Activated CD4-positive, alpha-beta T cell treated with anti-CD3 and anti-CD28 coated beads, Interleukin-2, amount 10 ng/mL, durations not matched to agents 24 days and 14 days (primary cell): ENCODE data around the gene ALG12. TPM values are rescaled to one million over a fixed set of nuclear protein-coding genes. Genes with fewer than 3 reads are reported as not detected.
A peak's percentile ranks its signal among the peaks of the same experiment; 100 is the strongest.

Experiments
- DNase-seq: peaks from one replicate; pipeline ENCODE4 v3.0.0; 2022
- H3K27ac Mint-ChIP-seq: one replicate; pipeline ENCODE4 v1.8.0; 2022; ENCODE audit warnings: mild to moderate bottlenecking, mixed read lengths
- H3K27me3 Mint-ChIP-seq: one replicate; pipeline ENCODE4 v1.8.0; 2022; ENCODE audit warnings: mixed read lengths
- H3K36me3 Mint-ChIP-seq: one replicate; pipeline ENCODE4 v1.8.0; 2022; ENCODE audit warnings: low read depth, mild to moderate bottlenecking, mixed read lengths
- H3K4me1 Mint-ChIP-seq: one replicate; pipeline ENCODE4 v1.8.0; 2021; ENCODE audit warnings: mixed read lengths
- H3K4me3 Mint-ChIP-seq: one replicate; pipeline ENCODE4 v1.8.0; 2022; ENCODE audit warnings: mild to moderate bottlenecking, moderate library complexity, mixed read lengths
- H3K9me3 Mint-ChIP-seq: one replicate; pipeline ENCODE4 v1.8.0; 2021; ENCODE audit warnings: mixed read lengths
- intact Hi-C: fragments of 100-400 bp; cut with micrococcal nuclease; formaldehyde crosslinking; loops from one replicate; pipeline ENCODE4 v1.15.1; 2023
- total RNA-seq: library from RNA; stranded (reverse); gene quantifications from 2 replicates; pipeline ENCODE4 v1.2.3, GENCODE V29; 2022

Gene ALG12
- total RNA-seq = 13.8 and 17.9 TPM in 2 replicates

DNA sequence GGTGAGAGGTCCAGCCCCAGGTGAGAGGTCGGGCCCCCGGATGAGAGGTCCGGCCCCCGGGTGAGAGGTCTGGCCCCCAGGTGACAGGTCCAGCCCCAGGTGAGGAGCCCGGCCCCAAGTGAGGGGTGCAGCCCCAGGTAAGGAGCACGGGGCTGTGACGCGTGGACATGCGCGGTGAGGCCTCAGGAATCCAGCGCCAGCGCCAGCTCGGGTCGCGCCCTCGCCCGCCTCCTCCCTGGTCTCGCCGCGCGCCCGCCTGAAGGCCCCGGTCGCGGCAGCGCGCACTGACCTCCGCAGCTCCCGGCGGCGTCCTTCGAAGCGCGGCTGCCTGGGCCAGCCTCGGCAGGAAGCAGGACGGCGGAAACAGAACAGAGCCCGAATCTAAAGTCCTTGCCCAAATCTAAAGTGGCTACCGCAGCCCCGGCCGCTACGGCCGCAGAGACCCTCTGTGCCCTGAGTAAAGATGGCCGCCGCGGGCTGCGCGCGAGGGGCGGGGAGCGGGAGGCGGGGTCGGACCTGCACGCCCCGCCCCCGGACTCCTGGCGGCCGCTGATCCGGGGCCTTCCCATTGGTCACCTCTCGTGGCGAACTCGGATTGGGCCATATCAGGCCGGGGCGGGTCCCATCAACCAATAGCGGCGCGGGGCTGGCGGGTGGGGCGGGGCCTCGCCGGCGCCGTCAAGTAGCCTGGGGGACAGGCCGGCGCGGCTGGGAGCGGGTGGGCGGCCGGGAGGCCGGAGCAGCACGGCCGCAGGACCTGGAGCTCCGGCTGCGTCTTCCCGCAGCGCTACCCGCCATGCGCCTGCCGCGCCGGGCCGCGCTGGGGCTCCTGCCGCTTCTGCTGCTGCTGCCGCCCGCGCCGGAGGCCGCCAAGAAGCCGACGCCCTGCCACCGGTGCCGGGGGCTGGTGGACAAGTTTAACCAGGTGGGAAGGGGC lies at the start of gene ALG12, which contains the start of gene CRELD2:
ALG12 (minus strand) TSS at position 465 of the 937 bp plus-strand sequence. CDS start 4,673 bp downstream, outside the sequence.
CRELD2 (plus strand) TSS at position 661 of the 937 bp plus-strand sequence; CDS start at position 797, 136 bp downstream.
- peak; percentile 99 for DNase-seq
- Mint-ChIP-seq H3K4me1 (peaks cover 18% of the 10 kb centered on the region), H3K36me3 (peaks cover 16% of the 10 kb centered on the region), H3K27ac (peak within 1 kb of the TSS; percentile 85), H3K27me3 (no peaks in the 10 kb centered on the region), H3K4me3 (peak within 1 kb of the TSS; percentile 81), H3K9me3 (no peaks in the 10 kb centered on the region)
- intact Hi-C loops = loop anchor here (1.0 to 5.0 kb wide), 3 partner anchors 65 to 151 kb away; partner anchors contain the start of gene ZBED4

DNA sequence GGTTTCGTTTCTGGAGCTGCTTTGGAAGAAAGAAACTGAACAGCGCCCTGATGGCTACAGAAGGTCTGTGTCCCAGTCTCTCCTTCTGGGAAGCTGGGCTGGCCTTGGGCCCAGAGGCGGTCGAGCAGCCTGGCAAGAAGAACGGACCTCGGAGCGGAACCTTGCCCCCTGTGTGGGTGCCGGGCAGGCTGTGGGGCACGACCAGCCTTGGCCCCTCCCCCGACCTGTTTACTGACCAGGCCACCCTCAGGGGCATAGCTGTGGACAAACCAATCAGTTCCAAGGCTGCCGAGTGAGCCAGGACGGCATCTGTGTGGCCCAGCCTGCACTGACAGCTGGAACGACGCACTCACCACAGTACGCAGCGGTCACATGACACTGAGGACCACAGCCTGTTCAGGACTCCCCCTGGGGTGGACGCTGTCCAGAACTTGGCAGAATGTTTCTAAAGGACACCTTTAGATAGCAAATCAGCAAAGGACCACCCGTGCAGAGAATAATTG lies 49.5 kb upstream of the ALG12 start:
- Mint-ChIP-seq H3K27me3 (no peaks in the 10 kb centered on the region), H3K4me3 (no peak overlapping the region), H3K36me3 (peaks cover 35% of the 10 kb centered on the region), H3K4me1 (peaks cover 30% of the 10 kb centered on the region), H3K9me3 (no peaks in the 10 kb centered on the region), H3K27ac (peak overlapping the region; percentile 63)
- intact Hi-C loops = no loop called here
- DNase-seq = peak; percentile 60

DNA sequence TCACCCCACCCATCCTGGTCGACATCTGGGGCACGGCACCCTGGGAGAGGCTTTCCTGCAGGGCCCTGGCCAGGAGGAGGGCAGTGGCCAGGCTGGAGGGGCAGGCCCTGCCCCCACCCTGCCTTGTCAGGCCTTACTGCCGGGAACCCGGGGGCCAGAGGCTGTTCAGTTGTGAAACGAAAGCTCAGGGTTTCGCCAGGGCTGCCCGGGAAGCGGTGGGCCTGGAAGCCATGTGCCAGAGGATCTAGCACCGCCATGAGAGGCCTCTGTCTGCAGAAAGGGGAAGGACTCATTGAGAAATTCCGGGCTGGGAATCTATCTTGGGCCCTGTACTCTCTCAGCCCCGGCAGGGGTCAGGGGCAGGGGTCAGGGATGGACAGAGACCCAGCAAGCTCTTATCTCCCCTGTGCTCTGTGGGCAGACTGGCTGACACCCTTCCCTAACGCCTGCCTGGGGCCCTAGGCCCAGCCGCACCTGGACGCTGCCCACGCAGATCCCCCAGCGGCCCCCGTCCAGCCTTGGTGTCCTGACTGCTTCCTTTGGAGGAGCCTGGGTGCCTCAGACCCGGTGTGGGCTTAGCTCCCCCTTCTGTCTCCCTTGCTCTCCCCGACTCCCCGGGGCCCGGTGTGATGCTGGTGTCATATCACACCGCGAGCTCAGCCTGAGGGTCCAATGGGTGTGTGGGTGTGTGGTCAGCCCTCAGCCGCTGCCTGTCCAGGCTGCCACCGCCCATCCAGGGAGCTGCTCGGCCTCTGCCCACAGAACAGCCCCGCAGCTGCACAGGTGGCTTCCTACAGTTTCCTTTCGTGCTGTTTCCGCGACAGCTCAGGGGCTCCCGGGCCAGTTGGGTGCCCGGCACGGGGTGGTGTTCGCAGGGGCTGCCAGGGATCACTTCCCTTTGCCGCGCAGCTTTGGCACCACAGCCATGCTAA lies 48.8 kb upstream of the ALG12 start:
- peak; percentile 62 for DNase-seq
- intact Hi-C loops = no loop called here
- Mint-ChIP-seq H3K4me1 (peaks cover 30% of the 10 kb centered on the region), H3K27ac (peak overlapping the region; percentile 70), H3K27me3 (no peaks in the 10 kb centered on the region), H3K36me3 (peaks cover 39% of the 10 kb centered on the region), H3K4me3 (peak overlapping the region; percentile 21), H3K9me3 (no peaks in the 10 kb centered on the region)

DNA sequence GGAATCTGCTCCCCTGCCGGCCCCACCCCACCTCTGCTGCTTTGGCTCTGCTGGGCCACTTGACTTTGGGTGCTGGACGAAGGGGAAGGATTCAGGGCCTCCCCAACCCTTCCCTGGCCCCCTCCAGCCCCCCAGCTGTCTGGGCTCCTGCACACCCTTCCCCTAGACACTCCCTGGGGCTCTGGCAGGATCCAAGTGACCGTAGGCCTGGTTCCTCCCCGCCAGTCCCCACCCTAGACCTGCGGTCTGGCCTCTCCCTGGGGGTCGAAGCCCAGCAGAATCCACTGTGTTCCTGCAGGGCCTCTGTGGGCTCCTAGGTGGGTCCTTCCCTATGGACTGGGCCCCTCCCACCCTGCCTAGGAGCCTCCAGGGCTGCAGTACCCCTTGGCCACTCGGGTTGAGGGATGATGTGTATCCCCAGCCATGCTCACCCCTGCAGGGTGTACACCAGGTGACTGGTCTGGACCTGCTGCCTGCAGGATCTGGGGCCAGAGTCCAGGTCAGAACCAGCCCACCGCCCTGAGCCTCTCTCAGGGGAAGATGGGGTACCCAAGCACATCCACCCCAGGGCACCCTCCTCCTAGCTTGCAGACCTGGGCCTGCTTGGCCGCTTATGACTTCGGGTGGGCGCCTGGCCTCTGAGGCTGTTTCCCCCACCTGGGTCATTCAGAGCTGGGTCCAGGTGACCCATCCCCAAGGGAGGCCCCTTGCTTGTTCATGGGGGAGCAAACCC lies 48.0 kb upstream of the ALG12 start:
- DNase-seq = peak; percentile 68
- Mint-ChIP-seq H3K27ac (peak overlapping the region; percentile 34), H3K36me3 (peaks cover 45% of the 10 kb centered on the region), H3K4me3 (peak overlapping the region; percentile 43), H3K4me1 (peaks cover 29% of the 10 kb centered on the region), H3K27me3 (no peaks in the 10 kb centered on the region), H3K9me3 (no peaks in the 10 kb centered on the region)
- intact Hi-C loops = no loop called here

DNA sequence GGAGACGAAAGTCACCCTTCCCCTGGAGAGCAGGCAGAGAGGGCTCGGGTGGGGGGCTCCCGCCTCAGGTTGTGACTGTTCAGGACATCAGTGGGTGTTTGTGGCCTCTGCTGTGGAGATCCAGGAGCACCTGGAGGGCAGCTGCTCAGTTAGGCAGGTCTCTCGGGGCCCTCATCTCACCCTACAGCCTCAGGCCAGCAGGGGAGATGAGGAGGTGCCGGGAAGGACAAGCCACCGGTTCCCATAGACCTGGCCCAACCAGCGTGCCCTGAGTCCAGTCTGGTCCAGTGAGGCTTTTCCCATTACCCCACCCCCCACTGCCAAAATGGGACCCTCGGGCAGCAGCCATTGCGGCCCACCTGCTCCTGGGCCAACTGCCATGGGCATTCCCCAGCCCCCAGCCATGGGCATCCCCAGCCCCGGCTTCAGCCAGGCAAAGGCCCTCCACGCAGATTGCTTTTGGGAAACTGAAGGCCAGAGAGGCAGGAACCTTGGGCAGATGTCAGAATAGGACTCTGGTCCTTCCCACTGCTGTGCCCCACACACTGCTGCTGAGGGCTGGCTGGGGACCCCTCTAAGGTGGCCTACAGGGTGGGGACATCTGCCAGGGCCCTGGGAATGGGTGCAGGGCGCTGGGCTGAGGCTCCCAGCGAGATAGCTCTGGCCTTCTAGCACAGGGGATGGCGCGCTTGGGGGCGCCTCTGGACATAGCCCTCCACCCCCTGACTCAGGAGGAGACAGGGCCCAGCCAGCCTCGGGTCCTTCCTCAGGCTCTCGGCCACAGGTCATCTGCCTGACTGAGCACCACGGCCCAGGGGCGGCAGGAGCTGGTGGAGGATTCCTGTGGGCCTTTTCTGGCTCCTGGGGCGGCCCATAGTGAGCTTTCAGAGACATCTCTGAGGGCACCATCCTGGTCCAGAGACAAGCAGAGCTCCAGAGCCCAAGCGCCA lies 47.1 kb upstream of the ALG12 start:
- intact Hi-C loops = no loop called here
- DNase-seq = peak; percentile 65
- Mint-ChIP-seq H3K9me3 (no peaks in the 10 kb centered on the region), H3K4me3 (peak overlapping the region; percentile 94), H3K36me3 (peaks cover 40% of the 10 kb centered on the region), H3K27ac (peak overlapping the region; percentile 83), H3K27me3 (no peaks in the 10 kb centered on the region), H3K4me1 (peaks cover 21% of the 10 kb centered on the region)

DNA sequence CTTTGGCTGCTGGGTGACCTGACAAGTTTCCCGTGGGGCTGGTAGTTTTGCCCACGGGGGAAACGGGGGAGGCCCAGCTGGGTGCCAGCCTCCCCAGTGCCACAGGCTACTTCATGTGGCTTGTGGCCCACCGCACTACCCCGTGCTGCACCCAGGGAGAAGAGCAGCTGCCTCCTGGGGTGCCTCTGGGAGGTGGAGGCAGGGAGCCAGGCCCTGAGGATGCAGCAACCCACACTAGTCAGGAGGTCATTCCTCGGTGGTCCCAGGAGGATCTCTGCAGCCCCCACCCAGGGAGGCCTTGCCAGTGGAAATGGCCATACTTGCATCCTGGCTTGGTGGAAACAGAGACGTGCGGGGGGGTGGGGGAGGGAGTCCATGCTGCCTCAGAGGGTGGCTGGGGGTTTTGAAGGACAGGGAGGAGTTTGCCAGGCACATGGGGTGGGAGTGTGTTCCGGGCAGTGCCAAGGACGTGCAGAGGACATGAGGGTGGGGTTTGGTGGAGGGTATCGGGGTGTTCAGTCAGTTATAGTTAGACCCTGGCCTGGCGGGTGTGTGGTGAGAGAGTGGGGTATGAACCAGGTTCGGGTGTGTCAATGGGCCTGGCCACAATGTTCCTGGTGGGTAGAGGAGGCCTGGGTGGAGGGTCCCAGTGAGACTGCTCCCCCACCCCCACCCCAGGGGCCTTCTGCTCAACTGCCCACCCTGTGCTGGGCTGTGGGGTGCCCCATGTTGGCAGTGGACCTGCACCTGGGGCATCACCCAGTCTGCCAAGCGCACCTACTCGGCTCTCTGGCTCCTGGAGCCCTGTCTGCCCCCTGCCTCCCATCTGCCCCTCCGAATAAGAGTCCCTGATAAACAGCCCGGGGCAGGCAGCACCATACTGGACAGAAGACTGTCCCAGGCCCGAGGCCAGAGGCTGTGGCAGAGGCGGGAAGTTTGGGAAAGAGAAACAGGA lies 46.2 kb upstream of the ALG12 start:
- peak; percentile 60 for DNase-seq
- Mint-ChIP-seq H3K27me3 (no peaks in the 10 kb centered on the region), H3K36me3 (peaks cover 40% of the 10 kb centered on the region), H3K4me3 (peak overlapping the region; percentile 94), H3K27ac (peak overlapping the region; percentile 83), H3K9me3 (no peaks in the 10 kb centered on the region), H3K4me1 (peaks cover 15% of the 10 kb centered on the region)
- intact Hi-C loops = loop anchor here (5.0 kb wide), 2 partner anchors 112 to 563 kb away; partner anchors contain the start of genes SCO2 and ZBED4

DNA sequence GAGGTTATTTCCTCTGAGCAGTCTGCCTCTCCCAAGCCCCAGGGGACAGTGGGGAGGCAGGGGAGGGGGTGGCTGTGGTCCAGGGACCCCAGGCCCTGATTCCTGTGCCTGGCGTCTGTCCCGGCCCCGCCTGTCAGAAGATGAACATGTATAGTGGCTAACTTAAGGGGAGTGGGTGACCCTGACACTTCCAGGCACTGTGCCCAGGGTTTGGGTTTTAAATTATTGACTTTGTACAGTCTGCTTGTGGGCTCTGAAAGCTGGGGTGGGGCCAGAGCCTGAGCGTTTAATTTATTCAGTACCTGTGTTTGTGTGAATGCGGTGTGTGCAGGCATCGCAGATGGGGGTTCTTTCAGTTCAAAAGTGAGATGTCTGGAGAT lies 45.4 kb upstream of the ALG12 start:
- H3K27ac Mint-ChIP-seq = peak overlapping the region; percentile 83
- peak overlapping the region; percentile 94 for H3K4me3 Mint-ChIP-seq
- no peaks in the 10 kb centered on the region for H3K9me3 Mint-ChIP-seq
- no peak for DNase-seq
- H3K4me1 Mint-ChIP-seq = peaks cover 19% of the 10 kb centered on the region
- H3K27me3 Mint-ChIP-seq = no peaks in the 10 kb centered on the region
- intact Hi-C loops = loop anchor here (5.0 kb wide), 2 partner anchors 111 to 564 kb away; partner anchors contain the start of genes SCO2 and ZBED4
- H3K36me3 Mint-ChIP-seq = peaks cover 40% of the 10 kb centered on the region

DNA sequence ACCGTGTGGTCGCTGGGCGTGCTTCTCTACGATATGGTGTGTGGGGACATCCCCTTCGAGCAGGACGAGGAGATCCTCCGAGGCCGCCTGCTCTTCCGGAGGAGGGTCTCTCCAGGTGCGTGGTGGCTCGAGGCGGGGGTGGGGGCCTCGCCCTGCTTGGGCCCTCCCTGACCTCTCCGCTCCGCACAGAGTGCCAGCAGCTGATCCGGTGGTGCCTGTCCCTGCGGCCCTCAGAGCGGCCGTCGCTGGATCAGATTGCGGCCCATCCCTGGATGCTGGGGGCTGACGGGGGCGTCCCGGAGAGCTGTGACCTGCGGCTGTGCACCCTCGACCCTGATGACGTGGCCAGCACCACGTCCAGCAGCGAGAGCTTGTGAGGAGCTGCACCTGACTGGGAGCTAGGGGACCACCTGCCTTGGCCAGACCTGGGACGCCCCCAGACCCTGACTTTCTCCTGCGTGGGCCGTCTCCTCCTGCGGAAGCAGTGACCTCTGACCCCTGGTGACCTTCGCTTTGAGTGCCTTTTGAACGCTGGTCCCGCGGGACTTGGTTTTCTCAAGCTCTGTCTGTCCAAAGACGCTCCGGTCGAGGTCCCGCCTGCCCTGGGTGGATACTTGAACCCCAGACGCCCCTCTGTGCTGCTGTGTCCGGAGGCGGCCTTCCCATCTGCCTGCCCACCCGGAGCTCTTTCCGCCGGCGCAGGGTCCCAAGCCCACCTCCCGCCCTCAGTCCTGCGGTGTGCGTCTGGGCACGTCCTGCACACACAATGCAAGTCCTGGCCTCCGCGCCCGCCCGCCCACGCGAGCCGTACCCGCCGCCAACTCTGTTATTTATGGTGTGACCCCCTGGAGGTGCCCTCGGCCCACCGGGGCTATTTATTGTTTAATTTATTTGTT lies 44.8 kb upstream of the ALG12 start:
- peak overlapping the region; percentile 83 for H3K27ac Mint-ChIP-seq
- DNase-seq = no peak
- H3K4me3 Mint-ChIP-seq = peak overlapping the region; percentile 94
- H3K27me3 Mint-ChIP-seq = no peaks in the 10 kb centered on the region
- peaks cover 20% of the 10 kb centered on the region for H3K4me1 Mint-ChIP-seq
- intact Hi-C loops = loop anchor here (1.0 to 5.0 kb wide), 4 partner anchors 27 to 564 kb away; partner anchors contain the start of genes SCO2 and ZBED4
- H3K36me3 Mint-ChIP-seq = peaks cover 38% of the 10 kb centered on the region
- H3K9me3 Mint-ChIP-seq = no peaks in the 10 kb centered on the region

DNA sequence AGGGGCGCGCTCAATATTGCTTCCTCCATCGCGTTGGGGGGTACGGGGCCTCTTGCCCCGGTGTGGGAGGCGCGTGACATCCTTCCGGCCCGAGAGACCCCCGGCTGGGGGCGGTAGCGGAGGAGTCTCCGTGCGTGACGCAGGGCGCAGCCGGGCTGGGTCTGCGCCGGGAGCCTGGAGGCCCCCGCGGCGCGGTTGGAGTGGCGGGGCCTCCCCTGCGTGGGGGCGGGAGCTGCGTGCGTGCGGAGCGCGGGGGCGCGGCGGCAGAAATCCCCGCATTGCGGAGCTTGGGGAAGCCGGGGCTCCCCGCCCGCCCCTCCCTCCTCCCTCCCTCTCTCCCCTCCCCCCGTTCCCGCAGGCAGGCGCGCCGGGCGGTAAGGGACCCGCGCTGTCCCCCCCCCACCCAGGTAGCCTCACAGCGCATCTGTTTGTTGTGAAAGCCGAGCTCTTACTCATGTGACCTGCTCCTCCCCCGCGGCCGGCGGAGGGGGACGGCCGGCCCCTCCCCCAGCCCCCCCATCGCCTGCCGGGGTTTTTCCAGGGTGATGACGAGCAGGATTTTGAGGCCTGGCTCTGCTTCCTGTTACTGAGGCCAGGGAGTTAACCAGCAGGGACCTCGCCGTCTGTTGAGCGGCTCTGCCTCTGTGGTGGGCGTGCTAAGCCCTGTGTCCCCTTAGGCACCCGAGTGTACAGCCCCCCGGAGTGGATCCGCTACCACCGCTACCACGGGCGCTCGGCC lies 43.9 kb upstream of the ALG12 start:
- intact Hi-C loops = loop anchor here (1.0 to 5.0 kb wide), 4 partner anchors 26 to 565 kb away; partner anchors contain the start of genes SCO2 and ZBED4
- H3K9me3 Mint-ChIP-seq = no peaks in the 10 kb centered on the region
- H3K27me3 Mint-ChIP-seq = no peaks in the 10 kb centered on the region
- H3K36me3 Mint-ChIP-seq = peaks cover 37% of the 10 kb centered on the region
- H3K27ac Mint-ChIP-seq = peak overlapping the region; percentile 95
- peaks cover 17% of the 10 kb centered on the region for H3K4me1 Mint-ChIP-seq
- DNase-seq = peak; percentile 91
- peak overlapping the region; percentile 94 for H3K4me3 Mint-ChIP-seq

DNA sequence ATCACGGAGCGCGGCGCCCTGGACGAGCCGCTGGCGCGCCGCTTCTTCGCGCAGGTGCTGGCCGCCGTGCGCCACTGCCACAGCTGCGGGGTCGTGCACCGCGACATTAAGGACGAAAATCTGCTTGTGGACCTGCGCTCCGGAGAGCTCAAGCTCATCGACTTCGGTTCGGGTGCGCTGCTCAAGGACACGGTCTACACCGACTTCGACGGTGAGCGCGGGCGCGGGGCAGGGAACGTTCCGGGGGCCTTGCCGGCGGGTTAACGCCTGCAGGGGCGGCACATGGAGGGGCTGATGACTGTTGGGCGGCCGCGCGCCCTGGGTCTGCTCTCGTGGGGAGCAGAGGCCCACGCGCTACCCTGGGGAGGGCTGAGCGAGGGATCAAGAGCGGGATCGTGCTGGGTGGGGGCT lies 43.4 kb upstream of the ALG12 start:
- peak overlapping the region; percentile 95 for H3K27ac Mint-ChIP-seq
- intact Hi-C loops = loop anchor here (1.0 to 5.0 kb wide), 4 partner anchors 25 to 566 kb away; partner anchors contain the start of genes SCO2 and ZBED4
- H3K4me1 Mint-ChIP-seq = peaks cover 17% of the 10 kb centered on the region
- DNase-seq = no peak
- peak overlapping the region; percentile 94 for H3K4me3 Mint-ChIP-seq
- H3K27me3 Mint-ChIP-seq = no peaks in the 10 kb centered on the region
- H3K9me3 Mint-ChIP-seq = no peaks in the 10 kb centered on the region
- H3K36me3 Mint-ChIP-seq = peaks cover 37% of the 10 kb centered on the region
